ENCODE measurements around the gene PLEKHH1. TPM values are rescaled to one million over a fixed set of nuclear protein-coding genes. Genes with fewer than 3 reads are reported as not detected.

The PLEKHH1 gene
- total RNA-seq, 1 donor from 2014 or later, result 119 TPM

DNA sequence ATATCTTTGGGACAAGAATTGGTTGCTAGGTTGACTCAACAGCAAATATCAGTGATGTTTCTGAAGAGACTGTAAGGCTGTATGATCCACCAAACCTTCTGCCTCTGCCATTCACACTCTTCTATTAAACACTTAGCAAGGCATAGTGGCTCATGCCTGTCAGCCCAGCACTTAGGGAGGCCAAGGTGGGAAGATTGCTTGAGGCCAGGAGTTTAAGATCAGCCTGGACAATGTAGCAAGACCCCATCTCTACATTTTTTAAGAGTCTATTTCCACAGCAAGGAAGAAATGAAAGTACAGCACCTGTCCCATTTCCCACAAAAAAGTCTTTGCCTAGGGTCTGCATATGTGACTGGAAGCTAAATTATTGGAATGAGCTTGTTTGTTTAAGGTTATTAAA lies 94.4 kb downstream of the PLEKHH1 start:
- Mint-ChIP-seq H3K4me3 (ENCODE audit: low read depth) (no peak overlapping the region), H3K9me3 (ENCODE audit: low read depth) (no peaks in the 10 kb centered on the region), H3K27ac (no peak overlapping the region), H3K27me3 (no peaks in the 10 kb centered on the region), H3K4me1 (ENCODE audit: low read depth) (no peaks in the 10 kb centered on the region), H3K36me3 (ENCODE audit: insufficient read depth) (peaks cover 18% of the 10 kb centered on the region)
- no peak for DNase-seq (ENCODE audit: low spot score, unreplicated experiment)
- TF ChIP-seq CTCF (IDR thresholded peaks at IDR 0.05; ENCODE audit: unreplicated experiment), result no peak

DNA sequence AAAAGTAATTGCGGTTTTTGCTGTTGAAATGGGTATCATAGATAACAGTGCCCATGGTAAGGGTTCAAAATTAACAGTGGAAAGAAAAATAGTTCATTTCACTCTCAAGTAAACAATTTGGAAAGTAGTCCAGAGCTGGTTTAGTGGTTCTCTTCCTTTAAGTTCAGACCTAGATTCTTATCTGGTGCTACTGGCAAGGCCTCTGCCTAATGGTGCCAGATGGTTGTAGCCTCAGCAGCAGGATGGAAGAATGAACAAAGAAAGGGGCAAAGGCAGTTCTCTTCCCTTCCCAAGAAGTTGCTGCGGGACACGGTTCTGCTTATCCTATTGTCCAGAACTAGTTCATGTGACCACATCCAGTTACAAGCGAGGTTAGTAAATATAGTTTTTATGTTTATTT lies 97.1 kb downstream of the PLEKHH1 start:
- Mint-ChIP-seq H3K27me3 (no peaks in the 10 kb centered on the region), H3K36me3 (ENCODE audit: insufficient read depth) (peaks cover 14% of the 10 kb centered on the region), H3K4me1 (ENCODE audit: low read depth) (no peaks in the 10 kb centered on the region), H3K4me3 (ENCODE audit: low read depth) (no peak overlapping the region), H3K27ac (no peak overlapping the region), H3K9me3 (ENCODE audit: low read depth) (no peaks in the 10 kb centered on the region)
- no peak for TF ChIP-seq CTCF (IDR thresholded peaks at IDR 0.05; ENCODE audit: unreplicated experiment)
- no peak for DNase-seq (ENCODE audit: low spot score, unreplicated experiment)

DNA sequence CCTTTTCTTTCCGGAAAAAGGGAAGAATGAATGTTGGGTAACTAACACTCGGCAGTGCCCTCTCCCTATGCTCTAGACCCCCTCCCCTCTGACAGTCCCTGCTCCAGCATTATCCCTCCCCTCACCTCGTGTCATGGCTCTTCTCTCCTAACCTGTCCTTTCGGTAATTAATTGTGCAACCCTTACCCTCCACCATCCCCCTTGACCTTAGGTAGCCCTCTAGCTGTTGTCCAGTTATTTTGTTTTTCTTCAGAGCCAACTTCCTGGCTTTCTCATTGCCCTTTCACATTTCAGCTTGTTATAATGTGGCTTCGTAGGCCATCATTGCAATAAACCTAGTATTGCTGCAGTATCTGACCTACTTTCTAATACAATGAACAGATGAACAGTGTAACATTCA lies 97.8 kb downstream of the PLEKHH1 start:
- H3K27ac Mint-ChIP-seq, result no peak overlapping the region
- no peak for DNase-seq (ENCODE audit: low spot score, unreplicated experiment)
- H3K36me3 Mint-ChIP-seq (ENCODE audit: insufficient read depth), result peaks cover 14% of the 10 kb centered on the region
- H3K27me3 Mint-ChIP-seq, result no peaks in the 10 kb centered on the region
- TF ChIP-seq CTCF (IDR thresholded peaks at IDR 0.05; ENCODE audit: unreplicated experiment), result no peak
- H3K4me1 Mint-ChIP-seq (ENCODE audit: low read depth), result no peaks in the 10 kb centered on the region
- no peaks in the 10 kb centered on the region for H3K9me3 Mint-ChIP-seq (ENCODE audit: low read depth)
- no peak overlapping the region for H3K4me3 Mint-ChIP-seq (ENCODE audit: low read depth)

DNA sequence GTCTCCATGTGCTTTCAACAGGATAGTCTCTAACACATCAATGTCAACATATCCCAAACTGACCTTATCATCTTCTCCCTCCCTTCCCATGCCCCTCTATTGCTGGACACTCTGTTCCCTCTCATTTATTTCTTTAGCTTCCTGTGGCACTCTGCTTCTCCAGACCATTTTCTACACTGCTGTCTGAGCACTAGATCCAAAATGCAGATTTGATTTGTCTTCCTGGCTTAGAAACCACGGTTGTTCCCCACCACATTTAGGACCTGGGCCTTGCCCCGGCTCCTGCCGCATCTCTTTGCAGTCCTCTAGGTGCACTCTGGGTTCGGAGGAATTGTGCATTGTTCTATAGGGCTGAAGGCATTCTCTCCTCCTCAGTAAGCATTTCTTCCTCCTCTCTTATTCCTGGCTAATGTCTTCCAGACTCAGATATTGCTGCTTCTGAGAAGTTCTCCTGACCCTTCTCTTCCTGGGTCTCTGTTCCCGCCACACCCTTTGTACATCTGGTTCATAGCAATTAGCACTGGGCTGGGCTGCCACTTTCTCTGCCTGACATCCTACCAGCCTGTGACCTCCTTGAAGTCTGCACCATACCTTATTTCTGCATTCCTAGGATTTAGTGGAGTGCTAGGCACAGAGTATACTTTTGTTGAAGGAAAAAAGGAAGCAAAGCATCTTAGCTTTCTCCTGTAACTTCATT lies 100.5 kb downstream of the PLEKHH1 start:
- H3K4me3 Mint-ChIP-seq (ENCODE audit: low read depth), result no peak overlapping the region
- H3K9me3 Mint-ChIP-seq (ENCODE audit: low read depth), result no peaks in the 10 kb centered on the region
- peaks cover 12% of the 10 kb centered on the region for H3K36me3 Mint-ChIP-seq (ENCODE audit: insufficient read depth)
- no peak for TF ChIP-seq CTCF (IDR thresholded peaks at IDR 0.05; ENCODE audit: unreplicated experiment)
- DNase-seq (ENCODE audit: low spot score, unreplicated experiment), result no peak
- H3K27ac Mint-ChIP-seq, result no peak overlapping the region
- no peaks in the 10 kb centered on the region for H3K4me1 Mint-ChIP-seq (ENCODE audit: low read depth)
- H3K27me3 Mint-ChIP-seq, result no peaks in the 10 kb centered on the region

- DNase-seq (ENCODE audit: low spot score, unreplicated experiment), result no peak
- TF ChIP-seq CTCF (IDR thresholded peaks at IDR 0.05; ENCODE audit: unreplicated experiment), result no peak
- Mint-ChIP-seq H3K4me1 (ENCODE audit: low read depth) (no peaks in the 10 kb centered on the region), H3K4me3 (ENCODE audit: low read depth) (no peak overlapping the region), H3K9me3 (ENCODE audit: low read depth) (no peaks in the 10 kb centered on the region), H3K27me3 (no peaks in the 10 kb centered on the region), H3K36me3 (ENCODE audit: insufficient read depth) (peaks cover 11% of the 10 kb centered on the region), H3K27ac (no peak overlapping the region)
Measured at GRCh38 chr14:67636361-67636919, 103.3 kb downstream of the PLEKHH1 start.
